ENCODE results near the gene SOX5. TPM values are rescaled to one million over a fixed set of nuclear protein-coding genes. Genes with fewer than 3 reads are reported as not detected.

SOX5 gene
- total and polyA plus RNA-seq, 9 of the 15 experiments (the other 6 are each of a cell fraction or from before 2014, with no cell fraction given): 8.3 to 16.5 (median 11.9) TPM

- Histone ChIP-seq H4K20me1 (replicated peaks; ENCODE audit: control insufficient read depth, insufficient read depth, low read length) (no peaks in the 10 kb centered on the region), H2AFZ (ENCODE audit: low read depth, low read length) (no peak overlapping the region), H3K4me2 (ENCODE audit: insufficient read depth, low read length) (no peak overlapping the region), H3K79me2 (ENCODE audit: control insufficient read depth, insufficient read depth, low read length) (no peaks in the 10 kb centered on the region), H3K36me3 (ENCODE audit: control insufficient read depth, insufficient read depth, low read length) (no peaks in the 10 kb centered on the region), H3K4me3 (no peak overlapping the region), H3K9ac (ENCODE audit: insufficient read depth in 1 of 2, low read depth in 2 of 2, low read length in 2 of 2) (no peak overlapping the region), H3K27me3 (ENCODE audit: control insufficient read depth in 2 of 2, insufficient read depth in 2 of 2, low read length in 2 of 2) (no peaks in the 10 kb centered on the region), H3K27ac (ENCODE audit: extremely low read depth, low read depth, low read length) (no peak overlapping the region), H3K4me1 (replicated peaks in 1 of 2; ENCODE audit: control insufficient read depth in 2 of 2, insufficient read depth in 2 of 2, low read length in 2 of 2) (no peaks in the 10 kb centered on the region), H3K9me1 (ENCODE audit: control insufficient read depth, insufficient read depth, low read length) (no peaks in the 10 kb centered on the region), H3K9me3 (replicated peaks; ENCODE audit: control insufficient read depth, insufficient read depth, low read depth, low read length) (peaks cover 15% of the 10 kb centered on the region)
- no peak for ATAC-seq
- no peak for FAIRE-seq
- DNase-seq (ENCODE audit: extremely low read depth in 1 of 4, low spot score in 3 of 4): no peak
- intact Hi-C loops (cut with micrococcal nuclease) (no loop called here), in situ Hi-C loops (cut with MboI) (no loop called here)
- no TSS peak for BruUV-seq (replicated peaks)
- CTCF ChIA-PET (ENCODE audit: low intra/inter-chr PET ratio): no interaction called here
- POLR2A ChIA-PET: interaction anchor here (1.0 kb wide), 1 partner anchor 9 kb away, joined by 3 read pairs; no protein-coding TSS in a partner anchor
- WGBS (ENCODE audit: insufficient coverage, low coverage, missing lambda C conversion rate): 76% methylated on average over 2 of the region's 2 CpGs
- TF ChIP-seq GTF2F1 (IDR thresholded peaks at IDR 0.05; ENCODE audit: low read depth, low read length): no peak
- peak; percentile 72 for TF ChIP-seq ZNF280A (IDR thresholded peaks at IDR 0.05; ENCODE audit: low read depth, partially characterized antibody)
- no peak for TF ChIP-seq KLF16 (IDR thresholded peaks at IDR 0.05)
- TF ChIP-seq PHB2 (IDR thresholded peaks at IDR 0.05; ENCODE audit: low read depth): no peak
- no peak for TF ChIP-seq MYC (IDR thresholded peaks at IDR 0.05; ENCODE audit: low read depth, low read length)
- no peak for TF ChIP-seq MYC (CRISPR knock-in tag; IDR thresholded peaks at IDR 0.05; ENCODE audit: borderline replicate concordance, low read depth)
- 0 out of 2 replicates have a peak, but pooled peaks have one; percentile 34 for TF ChIP-seq SMARCA5 (IDR thresholded peaks at IDR 0.05)
- TF ChIP-seq CHAMP1 (IDR thresholded peaks at IDR 0.05): peak; percentile 82; the same call in 1 of the 2 replicates
- peak; percentile 98 for TF ChIP-seq TRIM28 (IDR thresholded peaks at IDR 0.05)
- peak; percentile 89 for TF ChIP-seq CBX5 (IDR thresholded peaks at IDR 0.05; ENCODE audit: borderline replicate concordance, low read depth)
- no peak for TF ChIP-seq MLX (CRISPR knock-in tag; conservative IDR thresholded peaks at IDR 0.05)
- no peak for TF ChIP-seq HOMEZ (CRISPR knock-in tag; IDR thresholded peaks at IDR 0.05)
- TF ChIP-seq XRCC3 (IDR thresholded peaks at IDR 0.05): peak; percentile 75; the same call in 1 of the 2 replicates
- TF ChIP-seq THRB (CRISPR knock-in tag; conservative IDR thresholded peaks at IDR 0.05): no peak
- TF ChIP-seq CBX3 (IDR thresholded peaks at IDR 0.05; ENCODE audit: borderline replicate concordance in 1 of 2, low read length in 2 of 2): peak in 1 of 2 experiments; percentile 98; a peak in 2 of 3 replicates
- 0 out of 4 replicates have a peak, but pooled peaks have one; percentile 24 to 48 for TF ChIP-seq ARNT (IDR thresholded peaks at IDR 0.05)
- no peak for TF ChIP-seq HNRNPK (IDR thresholded peaks at IDR 0.05; ENCODE audit: low read depth, low read length, poor library complexity, severe bottlenecking)
These were observed 426.1 kb downstream of the SOX5 start for GRCh38 chr12:23523339-23523738.
